Heart right ventricle (tissue), 16 donors: Measurements from ENCODE around the gene UBE2D4. TPM values are rescaled to one million over a fixed set of nuclear protein-coding genes. Genes with fewer than 3 reads are reported as not detected.

Experiments
- ATAC-seq, 8 donors: fragments of 200-7000 bp; cut with Tn5 transposase; one replicate each; pipeline ENCODE4 v1.9.1; 2020; ENCODE audit warnings: mild to moderate bottlenecking in 8 of 8, moderate library complexity in 8 of 8, moderate number of reproducible peaks in 1 of 8
- DNase-seq, 2 donors: peaks; one replicate each; pipeline ENCODE4 v3.0.0-alpha.2; 2020
- H3K27ac ChIP-seq, 10 donors: fragments of 200-600 bp; sonication (generic) in 2 of 10; one replicate each; pipeline versions ENCODE4 v1.5.0 to v1.8.0; 2020 to 2022; ENCODE audit warnings: mild to moderate bottlenecking in 3 of 10
- H3K27me3 ChIP-seq, 7 donors: fragments of 200-600 bp; one replicate each; pipeline ENCODE4 v1.8.0; 2021 to 2022; ENCODE audit warnings: mild to moderate bottlenecking in 2 of 7
- H3K36me3 ChIP-seq, 9 donors: fragments of 200-600 bp; sonication (generic) in 1 of 9; one replicate each; pipeline versions ENCODE4 v1.5.0 to v1.8.0; 2020 to 2022; ENCODE audit warnings: mild to moderate bottlenecking in 2 of 9
- H3K4me1 ChIP-seq, 9 donors: fragments of 200-600 bp; sonication (generic) in 1 of 9; one replicate each; pipeline versions ENCODE4 v1.5.0 to v1.8.0; 2020 to 2022; ENCODE audit warnings: mild to moderate bottlenecking in 4 of 9
- H3K4me3 ChIP-seq, 10 donors: fragments of 200-600 bp; sonication (generic) in 2 of 10; one replicate each; pipeline versions ENCODE4 v1.5.0 to v1.8.0; 2020 to 2022; ENCODE audit warnings: mild to moderate bottlenecking in 7 of 10, moderate library complexity in 2 of 10
- H3K9me3 ChIP-seq, 11 donors: fragments of 200-600 bp in 10 of 11; sonication (generic) in 2 of 11; one replicate each; pipeline versions ENCODE4 v1.5.0 to v1.8.0; 2013 to 2022; ENCODE audit warnings: mild to moderate bottlenecking in 2 of 11, control low read depth in 1 of 11, moderate library complexity in 1 of 11
- WGBS, 2 donors: extraction: QIAGEN DNeasy Blood & Tissue Kit; methylation state at CpG; one replicate each; pipeline ENCODE4 v1.1.7; 2013; ENCODE audit warnings: inconsistent platforms in 1 of 2; 5-methylcytosine and 5-hydroxymethylcytosine counted together
- intact Hi-C, 10 donors: fragments of 100-400 bp; cut with DNase I; formaldehyde crosslinking; loops; one replicate each; pipeline versions ENCODE4 v1.11.1 to v1.14.2; 2022
- polyA plus RNA-seq, 2 donors: library from polyadenylated mRNA; stranded (reverse); fragments of 200-250 nt; gene quantifications; one replicate each; pipeline ENCODE4 v1.2.3, GENCODE V29; 2013
- total RNA-seq, 10 donors: library from RNA; stranded (reverse); fragmentation: NEBNext Ultra II Directional in 3 of 10; extraction: Animal tissue kit (Norgen Biotek cat#: 25700) in 3 of 10; gene quantifications; one replicate each; pipeline versions ENCODE4 v1.2.1 to v1.2.4, GENCODE V29; 2021 to 2023
- TF ChIP-seq, protein P1 (sequence below), 9 donors: fragments of 200-600 bp; sonication (generic) in 2 of 9; IDR thresholded peaks; one replicate each; pipeline versions ENCODE4 v1.5.0 to v1.8.0; 2021 to 2022; ENCODE audit warnings: antibody characterized with exemption in 9 of 9, mild to moderate bottlenecking in 5 of 9, moderate library complexity in 1 of 9
- donor health status: Arrhythmogenic right ventricular cardiomyopathy.
- donor health status: ischemic (EF 13 %, LVEDD 7.1; RV severe dilation, severe dysfunction).
- donor health status: healthy with polysubstance abuse.
- donor health status: DM: no; HTN: yes; CAD: no.
- donor health status: DM: no; HTN: no; CAD: no.
- donor health status: ischemic (EF 25% LVEDD 6.9; RV normal size, moderate dysfunction).
- donor health status: ischemic (EF 25% LVEDD 5.7; RV mildly dilated, moderate dysfunction).
- donor health status: healthy.
- donor health status: DM: yes; HTN: yes; CAD: no.
- donor health status: Ischemic cardiomyopathy.
- donor health status: ischemic (EF 35%, LVEDD 5.7; RV mildly dilated, moderate dysfunction).
- donor health status: nonischemic (EF 11% LVEDD 7.7; RV severe dilation, severe dysfunction).
- donor health status: DM: yes; HTN: yes; CAD: no.
- donor health status: PGD.
- donor health status: ischemic (EF 29% LVEDD 5.4; RV normal size, mild dysfunction).
- donor health status: nonischemic (EF 23%, LVEDD 6.1; RV moderate dilation, normal function).

Gene UBE2D4
- total and polyA plus RNA-seq, 12 donors = 26.2 to 56.1 (median 41.7) TPM

DNA sequence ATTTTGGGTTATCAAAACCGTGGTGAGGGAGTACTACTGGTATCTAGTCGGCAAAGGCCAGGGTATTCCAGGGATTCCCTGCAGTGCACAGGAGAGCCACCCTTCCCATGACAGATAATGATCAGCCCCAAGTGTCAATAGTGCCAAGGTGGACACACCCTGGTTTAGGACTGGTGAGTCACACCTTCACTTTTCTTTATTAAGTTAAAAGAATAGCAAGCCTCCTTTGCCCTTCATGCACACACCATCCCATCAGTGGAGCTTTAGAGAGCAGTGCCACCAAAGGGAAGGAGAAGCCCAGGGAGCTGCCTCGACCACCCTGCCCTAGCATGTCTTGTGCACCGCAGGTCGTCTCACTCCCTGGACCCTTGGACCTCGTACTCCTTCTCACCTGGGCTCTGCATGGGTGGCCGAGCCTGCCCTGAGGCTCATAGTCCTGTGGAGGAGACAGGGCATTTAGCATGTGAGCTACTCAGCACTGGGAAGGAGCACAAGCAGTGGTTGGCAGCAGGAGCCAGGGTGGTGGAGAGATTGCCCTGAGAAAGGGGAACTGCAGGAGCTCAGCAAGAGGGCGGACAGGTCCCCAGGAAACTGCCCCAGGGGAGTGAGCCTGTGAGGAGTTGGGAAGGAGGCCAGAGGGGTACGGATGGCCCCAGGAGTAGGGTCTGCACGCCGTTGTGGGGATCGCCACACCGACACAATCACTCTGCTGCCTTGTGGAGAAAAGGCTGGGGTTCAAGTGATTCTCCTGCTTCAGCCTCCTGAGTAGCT, 17.4 kb downstream of the UBE2D4 start:
- Histone ChIP-seq H3K4me3 (no peak overlapping the region), H3K9me3 (no peaks in the 10 kb centered on the region), H3K36me3 (peaks cover 0 to 66% (median 11%) of the 10 kb centered on the region in 9 donors), H3K27ac (no peak overlapping the region), H3K4me1 (no peaks in the 10 kb centered on the region), H3K27me3 (no peaks in the 10 kb centered on the region)
- intact Hi-C loops = no loop called here
- WGBS, 2 donors = 85 to 87% methylated on average over 13 of the region's 13 CpGs
- ATAC-seq (peak in 3 of 8 donors; percentile 10 to 34 (median 18)), DNase-seq (no peak)
- TF ChIP-seq, protein P1, sequence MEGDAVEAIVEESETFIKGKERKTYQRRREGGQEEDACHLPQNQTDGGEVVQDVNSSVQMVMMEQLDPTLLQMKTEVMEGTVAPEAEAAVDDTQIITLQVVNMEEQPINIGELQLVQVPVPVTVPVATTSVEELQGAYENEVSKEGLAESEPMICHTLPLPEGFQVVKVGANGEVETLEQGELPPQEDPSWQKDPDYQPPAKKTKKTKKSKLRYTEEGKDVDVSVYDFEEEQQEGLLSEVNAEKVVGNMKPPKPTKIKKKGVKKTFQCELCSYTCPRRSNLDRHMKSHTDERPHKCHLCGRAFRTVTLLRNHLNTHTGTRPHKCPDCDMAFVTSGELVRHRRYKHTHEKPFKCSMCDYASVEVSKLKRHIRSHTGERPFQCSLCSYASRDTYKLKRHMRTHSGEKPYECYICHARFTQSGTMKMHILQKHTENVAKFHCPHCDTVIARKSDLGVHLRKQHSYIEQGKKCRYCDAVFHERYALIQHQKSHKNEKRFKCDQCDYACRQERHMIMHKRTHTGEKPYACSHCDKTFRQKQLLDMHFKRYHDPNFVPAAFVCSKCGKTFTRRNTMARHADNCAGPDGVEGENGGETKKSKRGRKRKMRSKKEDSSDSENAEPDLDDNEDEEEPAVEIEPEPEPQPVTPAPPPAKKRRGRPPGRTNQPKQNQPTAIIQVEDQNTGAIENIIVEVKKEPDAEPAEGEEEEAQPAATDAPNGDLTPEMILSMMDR (IDR thresholded peaks at IDR 0.05) = no peak

DNA sequence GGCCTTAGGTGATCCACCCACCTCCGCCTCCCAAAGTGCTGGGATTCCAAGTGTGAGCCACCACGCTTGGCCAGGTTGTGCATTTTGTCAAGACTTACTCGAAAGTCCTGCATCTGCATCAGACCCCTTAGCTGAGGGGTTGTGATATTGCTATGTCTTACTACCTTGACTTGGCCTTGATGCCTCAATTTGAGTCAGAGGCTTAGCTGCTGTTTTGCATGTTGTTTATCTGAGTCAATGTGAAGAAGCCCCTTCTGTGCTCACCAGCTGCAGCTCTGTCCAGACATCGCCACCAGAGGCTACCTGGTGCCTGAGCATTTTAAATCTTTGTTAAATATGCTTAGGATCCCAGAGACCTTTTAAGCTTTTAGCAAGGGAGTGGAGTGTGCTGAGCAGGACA, 18.1 kb downstream of the UBE2D4 start:
- no peaks in the 10 kb centered on the region for H3K9me3 ChIP-seq
- no peaks in the 10 kb centered on the region for H3K27me3 ChIP-seq
- ATAC-seq (no peak), DNase-seq (no peak)
- intact Hi-C loops = no loop called here
- TF ChIP-seq, protein P1 (IDR thresholded peaks at IDR 0.05) = no peak
- H3K4me3 ChIP-seq = no peak overlapping the region
- no peak overlapping the region for H3K27ac ChIP-seq
- no peaks in the 10 kb centered on the region for H3K4me1 ChIP-seq
- 94 to 96% methylated on average over 4 of the region's 4 CpGs for WGBS, 2 donors
- H3K36me3 ChIP-seq = peaks cover 0 to 67% (median 18%) of the 10 kb centered on the region in 9 donors

DNA sequence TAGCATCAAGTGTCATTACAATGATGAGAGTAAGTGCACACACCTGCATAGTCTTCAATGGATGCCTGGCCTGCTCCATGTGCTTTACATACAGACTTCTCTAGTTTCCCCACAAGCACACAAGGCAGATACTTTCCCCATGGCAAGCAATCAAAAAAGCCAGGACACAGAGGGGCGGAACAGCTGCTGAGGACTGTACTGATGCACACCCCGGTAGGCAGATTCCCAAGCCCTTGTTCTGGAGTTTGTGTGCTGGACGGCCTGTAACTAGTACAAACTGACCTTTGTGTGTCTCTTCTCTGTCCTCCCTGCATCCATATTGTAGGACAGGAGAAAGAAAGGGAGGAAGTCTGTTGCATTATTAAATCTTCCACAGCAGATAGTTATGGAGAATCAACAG, 25.8 kb downstream of the UBE2D4 start:
- TF ChIP-seq, protein P1 (IDR thresholded peaks at IDR 0.05) = no peak
- 80 to 89% methylated on average over 3 of the region's 3 CpGs for WGBS, 2 donors
- intact Hi-C loops = no loop called here
- Histone ChIP-seq H3K4me3 (no peak overlapping the region), H3K27ac (no peak overlapping the region), H3K9me3 (no peaks in the 10 kb centered on the region), H3K27me3 (no peaks in the 10 kb centered on the region), H3K36me3 (peaks cover 0 to 95% (median 35%) of the 10 kb centered on the region in 9 donors), H3K4me1 (no peaks in the 10 kb centered on the region)
- ATAC-seq (peak in 1 of 8 donors; percentile 68), DNase-seq (no peak)

DNA sequence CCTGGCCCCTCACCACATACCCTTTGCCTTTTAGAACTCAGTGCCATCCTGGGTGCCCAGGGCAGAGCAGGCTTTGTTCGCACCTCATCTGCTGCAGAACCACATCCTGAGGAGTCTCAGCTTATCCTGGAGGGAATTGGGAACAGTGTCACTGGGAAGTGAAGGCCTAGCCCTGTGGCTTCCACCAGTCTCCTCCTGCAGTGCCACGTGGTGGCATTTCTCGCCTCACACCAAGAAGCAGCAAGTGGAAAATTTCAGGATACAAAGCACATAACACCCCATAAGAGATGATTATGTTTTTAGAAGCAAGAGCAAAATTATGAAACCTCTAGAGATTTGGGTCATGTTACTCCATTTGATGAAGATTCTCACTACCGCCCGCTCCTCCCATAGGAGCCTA, 26.8 kb downstream of the UBE2D4 start:
- no peak for ATAC-seq
- H3K4me1 ChIP-seq = no peaks in the 10 kb centered on the region
- H3K27ac ChIP-seq = no peak overlapping the region
- H3K36me3 ChIP-seq = peaks cover 0 to 87% (median 35%) of the 10 kb centered on the region in 9 donors
- no peak overlapping the region for H3K4me3 ChIP-seq
- 92 to 94% methylated on average over 5 of the region's 5 CpGs for WGBS, 2 donors
- no peaks in the 10 kb centered on the region for H3K27me3 ChIP-seq
- intact Hi-C loops = no loop called here
- DNase-seq = no peak
- TF ChIP-seq, protein P1 (IDR thresholded peaks at IDR 0.05) = no peak
- H3K9me3 ChIP-seq = no peaks in the 10 kb centered on the region
